ENCODE results near the gene SLC24A4.

SLC24A4 gene

GRCh38 chr14:92437729-92438285 is 114.8 kb downstream of the SLC24A4 start:
- peak; percentile 50 for DNase-seq (ENCODE audit: low spot score)

DNA sequence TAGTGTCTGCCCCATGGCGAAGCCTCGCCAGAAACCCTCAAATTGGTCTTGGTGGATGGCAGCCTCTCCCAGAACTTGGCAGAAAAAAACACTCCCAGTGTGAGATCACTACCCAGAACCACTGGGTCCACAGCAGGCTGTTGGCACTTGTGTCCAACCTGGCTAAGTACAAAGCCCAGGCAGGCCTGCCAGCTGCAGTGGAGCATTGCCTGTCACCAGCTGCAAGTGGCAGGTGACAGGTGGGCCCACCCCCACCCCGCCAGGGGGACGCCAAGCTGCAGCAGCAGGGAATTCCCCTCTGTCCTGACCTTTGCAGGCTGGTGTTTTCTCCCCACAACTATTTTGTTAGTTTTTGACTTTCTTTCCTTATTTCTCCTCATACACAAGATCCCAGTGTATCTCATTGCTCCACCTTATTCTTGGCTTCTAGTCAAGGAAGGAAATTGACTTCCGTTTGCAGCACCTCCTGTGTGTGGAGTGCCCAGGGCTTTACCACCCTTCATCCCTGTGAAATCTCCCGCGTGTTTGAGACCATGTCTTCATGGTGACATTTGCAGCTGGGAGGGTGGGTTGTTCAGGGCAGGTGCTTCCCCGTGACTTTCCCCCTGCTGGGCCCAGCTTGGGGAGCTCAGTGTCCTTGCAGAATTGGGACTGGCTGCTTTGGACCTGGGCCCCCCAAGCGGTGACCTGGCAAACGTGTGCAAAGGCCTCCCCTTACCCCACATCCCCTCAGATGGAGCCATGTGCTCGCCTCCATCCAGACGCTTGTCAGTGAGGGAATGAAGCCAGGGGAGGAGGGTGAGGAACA is 116.8 kb downstream of the SLC24A4 start:
- peak; percentile 62 for DNase-seq (ENCODE audit: low spot score)

DNA sequence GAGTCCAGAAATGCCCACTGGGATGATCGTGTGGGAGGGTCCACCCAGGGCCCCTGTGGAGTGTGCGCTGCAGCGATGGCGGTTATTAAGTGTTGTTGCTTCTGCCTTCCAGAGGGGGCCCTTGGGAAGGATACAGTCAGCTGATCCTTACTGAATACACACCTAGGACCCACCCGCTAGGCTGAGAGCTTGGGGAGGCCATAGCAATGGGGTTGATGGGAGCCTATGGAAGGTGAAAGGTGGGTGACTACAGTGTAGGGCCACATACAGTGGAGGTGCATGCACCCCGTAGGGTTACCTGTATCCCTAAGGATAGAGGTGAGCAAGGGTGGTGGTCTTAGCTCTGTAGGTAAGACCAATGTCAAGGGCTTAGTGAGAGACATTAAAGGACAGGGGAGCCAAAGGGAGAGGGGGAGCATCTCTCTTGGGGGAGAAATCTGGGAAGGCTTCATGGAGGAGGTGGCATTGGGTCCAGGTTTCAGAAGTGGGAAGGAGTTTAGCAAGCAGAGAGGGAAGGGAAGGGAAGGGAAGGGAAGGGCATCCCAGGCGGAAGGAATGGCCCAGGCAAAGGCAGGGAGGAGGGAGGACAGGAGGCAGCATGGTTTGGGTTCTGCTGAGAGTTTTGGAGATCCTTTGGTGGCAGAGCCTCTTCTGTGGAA is 117.5 kb downstream of the SLC24A4 start:
- DNase-seq (ENCODE audit: low spot score): no peak

GRCh38 chr14:92441751-92442504 is 119.0 kb downstream of the SLC24A4 start:
- peak; percentile 13 for DNase-seq (ENCODE audit: low spot score)

DNA sequence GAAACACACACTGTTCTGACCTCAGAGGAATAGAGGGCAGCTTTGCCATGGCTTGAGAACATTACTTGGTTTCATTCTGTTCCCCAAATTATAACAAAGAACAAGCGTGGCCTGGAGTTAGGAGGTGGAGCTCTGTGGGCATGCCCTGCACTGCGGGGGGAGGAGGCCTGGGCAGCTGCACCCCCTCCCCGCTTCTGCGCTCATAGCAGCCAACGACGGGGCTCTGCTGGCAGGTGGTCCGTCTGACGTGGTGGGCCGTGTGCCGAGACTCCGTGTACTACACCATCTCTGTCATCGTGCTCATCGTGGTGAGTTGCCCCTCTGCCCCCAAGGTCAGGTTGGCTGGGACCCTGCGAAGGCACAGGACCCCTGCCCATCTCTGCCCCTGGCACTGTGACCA is 120.2 kb downstream of the SLC24A4 start:
- no peak for DNase-seq (ENCODE audit: low spot score)

- DNase-seq (ENCODE audit: low spot score): no peak
Observed at GRCh38 chr14:92443741-92444140, 120.8 kb downstream of the SLC24A4 start.

GRCh38 chr14:92446771-92447170 is 123.8 kb downstream of the SLC24A4 start:
- no peak for DNase-seq (ENCODE audit: low spot score)

DNA sequence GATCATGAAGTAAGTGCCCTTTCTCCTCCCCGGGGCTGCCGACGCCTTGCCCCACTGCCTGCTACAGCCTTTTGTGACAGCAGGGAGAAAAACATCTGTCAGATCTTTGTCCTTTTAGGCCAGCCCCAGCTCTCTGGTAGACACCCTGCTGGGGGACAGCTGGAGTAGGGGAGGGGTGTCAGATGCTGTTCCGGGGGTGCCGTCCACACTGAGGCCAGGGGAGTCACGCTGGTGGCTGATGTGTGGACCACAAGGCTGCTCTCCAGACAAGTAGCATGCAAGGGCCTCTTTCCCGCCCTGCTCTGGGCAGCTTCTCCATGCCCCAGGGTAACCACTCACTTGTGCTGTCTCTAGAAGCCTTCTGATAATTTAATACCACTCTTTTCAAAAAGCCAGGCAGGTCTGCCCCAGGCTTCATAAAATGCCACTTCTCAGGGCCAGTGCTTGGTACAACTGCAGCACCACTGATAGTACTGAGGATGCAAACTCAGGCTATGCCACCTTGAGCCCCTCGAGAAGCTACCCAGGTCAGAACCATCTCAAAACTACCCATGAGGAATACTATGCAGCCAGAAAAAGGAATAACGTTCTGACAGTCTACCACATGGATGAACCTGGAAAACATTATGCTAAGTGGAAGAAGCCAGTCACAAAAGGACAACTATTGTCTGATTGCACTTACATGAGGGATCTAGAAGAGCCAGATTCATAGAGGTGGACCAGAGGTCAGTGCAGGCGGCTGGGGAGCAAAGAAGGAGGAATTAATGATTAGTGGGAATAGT is 124.6 kb downstream of the SLC24A4 start:
- no peak for DNase-seq (ENCODE audit: low spot score)

DNA sequence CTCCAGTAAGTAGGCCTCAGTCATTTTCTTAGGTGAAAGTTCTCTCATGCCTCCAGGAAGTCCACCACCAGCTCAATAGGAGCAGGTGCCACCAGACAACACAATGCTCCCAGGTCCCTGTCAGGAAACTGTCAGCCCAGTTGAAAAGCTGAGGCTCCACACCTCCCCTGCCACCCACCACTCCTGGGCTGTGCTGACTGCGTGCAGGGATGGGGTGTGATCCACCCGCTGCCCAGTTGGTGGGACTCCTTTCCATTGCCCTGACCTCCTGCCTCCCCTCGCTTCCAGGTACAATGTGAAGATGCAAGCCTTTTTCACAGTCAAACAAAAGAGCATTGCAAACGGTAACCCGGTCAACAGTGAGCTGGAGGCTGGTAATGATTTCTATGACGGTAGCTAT is 125.8 kb downstream of the SLC24A4 start:
- no peak for DNase-seq (ENCODE audit: low spot score)

DNA sequence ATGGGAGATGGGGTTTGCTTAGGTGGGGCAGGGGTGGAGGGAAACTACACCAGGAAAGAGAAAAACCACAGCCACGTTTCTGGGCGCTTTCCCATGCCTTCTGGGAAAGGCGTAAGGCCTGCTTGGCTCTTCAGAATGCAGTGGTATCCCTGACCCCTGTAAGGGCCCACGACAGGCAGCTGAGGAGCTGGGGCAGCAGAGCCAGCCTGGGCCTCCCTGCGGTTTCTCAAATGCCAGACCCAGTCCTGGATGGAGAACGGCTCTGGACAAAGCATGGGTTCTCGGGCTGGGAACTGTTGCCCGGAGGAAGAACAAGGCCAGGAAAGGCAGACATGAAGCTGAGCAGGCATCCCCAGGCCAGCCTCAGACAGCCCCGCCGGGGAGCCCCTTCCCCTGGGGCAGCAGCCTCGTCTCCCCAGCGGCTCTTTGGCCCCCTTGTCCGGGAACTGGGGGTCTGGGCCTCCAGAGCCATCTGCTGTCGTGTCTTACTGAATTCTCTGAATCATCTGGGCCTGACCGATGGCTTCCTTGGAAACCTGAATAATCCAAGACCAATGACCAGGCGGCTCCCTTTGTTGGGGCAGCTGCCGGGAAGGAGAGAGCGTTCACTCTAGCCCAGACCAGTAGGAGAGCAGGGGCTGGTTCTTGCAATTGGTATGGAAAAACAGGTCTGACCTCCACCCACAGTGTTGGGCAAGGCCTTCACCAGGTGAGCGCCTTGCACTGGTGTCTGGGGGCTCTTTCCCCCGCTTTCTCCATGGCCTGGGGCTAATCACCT is 126.6 kb downstream of the SLC24A4 start:
- DNase-seq (ENCODE audit: low spot score): no peak

GRCh38 chr14:92450351-92451070 is 127.5 kb downstream of the SLC24A4 start:
- no peak for DNase-seq (ENCODE audit: low spot score)

- no peak for DNase-seq (ENCODE audit: low spot score)
Observed at GRCh38 chr14:92451245-92451644, 128.3 kb downstream of the SLC24A4 start.

DNA sequence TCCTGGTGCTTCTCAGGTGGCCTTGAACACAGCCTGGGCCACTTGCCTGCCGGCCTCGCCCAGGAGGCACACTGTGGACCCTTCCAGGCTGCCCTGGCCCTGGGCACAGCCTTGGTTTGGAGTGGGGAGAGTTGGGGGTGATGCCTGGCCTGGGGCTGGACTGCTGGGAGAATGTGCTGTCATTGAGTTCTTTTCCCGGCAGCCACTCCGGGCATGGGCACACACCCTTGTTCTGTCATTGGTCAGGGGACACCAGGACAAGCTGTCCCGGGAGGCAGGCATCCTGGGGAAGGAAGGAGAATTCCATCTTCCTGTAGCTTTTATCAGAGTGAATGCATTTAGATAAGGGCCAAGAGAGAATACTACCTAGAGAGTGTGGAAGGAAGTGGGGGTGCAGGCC is 128.8 kb downstream of the SLC24A4 start:
- no peak for DNase-seq (ENCODE audit: low spot score)

DNA sequence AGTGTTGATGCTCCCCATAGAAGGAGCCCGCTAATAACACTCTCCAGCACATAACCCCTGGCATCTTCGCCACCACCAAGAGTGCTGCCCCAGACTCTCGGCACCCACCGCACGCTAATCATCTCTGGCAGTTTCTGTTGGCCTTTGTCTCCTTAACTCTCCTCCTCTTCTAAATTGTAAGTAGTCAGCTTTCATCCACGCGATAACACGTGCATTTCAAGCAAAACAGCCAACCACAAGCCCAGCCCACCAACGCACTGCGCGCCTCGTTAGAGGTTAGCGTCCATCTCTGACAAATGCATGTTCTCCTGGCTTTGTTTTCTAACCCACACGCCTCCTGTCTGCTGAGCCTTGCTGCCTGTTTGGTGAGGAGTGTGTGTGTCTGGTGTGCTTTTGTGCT is 129.5 kb downstream of the SLC24A4 start:
- DNase-seq (ENCODE audit: low spot score): no peak

- no peak for DNase-seq (ENCODE audit: low spot score)
Observed at GRCh38 chr14:92453691-92454090, 130.7 kb downstream of the SLC24A4 start.

DNA sequence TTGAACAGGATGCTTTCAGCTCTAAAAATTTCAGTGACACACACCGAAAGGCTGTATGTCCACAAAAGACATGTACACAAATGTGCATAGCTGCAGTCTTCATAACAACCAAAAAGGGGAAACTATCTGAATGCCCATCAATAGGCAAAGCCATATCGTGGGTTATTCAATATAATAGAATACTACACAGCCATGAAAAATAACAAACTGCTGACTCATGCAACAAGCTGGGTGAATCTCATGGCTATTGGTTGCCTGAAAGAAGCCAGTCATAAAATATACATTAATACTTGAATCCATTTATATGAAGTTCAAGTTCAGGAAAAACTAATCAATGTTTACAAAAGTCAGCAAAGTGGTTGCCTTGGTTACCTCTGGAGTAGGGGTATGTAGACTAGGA is 132.3 kb downstream of the SLC24A4 start:
- DNase-seq (ENCODE audit: low spot score): no peak

- DNase-seq (ENCODE audit: low spot score): peak; percentile 68
Observed at GRCh38 chr14:92456215-92457015, 133.4 kb downstream of the SLC24A4 start.

DNA sequence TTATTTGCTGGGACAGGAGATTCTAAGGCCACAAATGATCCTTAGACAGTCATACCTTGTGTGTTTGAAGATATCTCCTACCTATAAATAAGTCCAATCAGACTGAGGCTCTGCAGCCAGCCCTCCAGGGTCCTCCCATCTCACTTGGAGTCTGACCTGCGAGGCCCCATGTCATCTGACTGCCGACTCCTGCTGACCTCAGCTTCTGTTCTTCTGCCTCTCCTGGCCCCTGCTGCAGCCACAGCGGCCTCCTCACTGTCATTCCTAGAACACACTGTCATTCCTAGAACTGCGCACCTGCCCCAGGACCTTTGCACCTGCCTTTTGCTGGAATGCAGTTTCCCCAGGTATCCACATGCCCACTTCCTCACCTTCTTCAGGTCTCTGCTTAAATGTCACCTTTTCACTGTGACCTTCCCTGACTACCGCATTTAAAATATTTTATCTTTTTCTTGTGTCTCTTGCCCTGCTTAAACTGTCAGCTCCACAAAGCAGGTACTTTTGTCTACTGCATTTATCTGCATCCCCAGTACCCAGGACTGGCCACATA is 134.1 kb downstream of the SLC24A4 start:
- DNase-seq (ENCODE audit: low spot score): no peak
